GM20000 (cell line): ENCODE results near the gene DENND2A.
"Not testable (repeated sequence)": the region's sequence is repeated elsewhere in the genome, so short reads cannot be mapped to it uniquely, and the experiment has no call there.

Experiments used
- DNase-seq: peaks from one replicate; pipeline ENCODE4 v3.0.0; 2012; ENCODE audit warnings: low spot score
- TF ChIP-seq, protein P1 (sequence below): IDR thresholded peaks from 2 replicates; pipeline ENCODE4 v1.5.1; 2012; ENCODE audit warnings: mild to moderate bottlenecking, control low read depth; ENCODE audit errors: extremely low read depth, missing control alignments

Gene DENND2A

DNA sequence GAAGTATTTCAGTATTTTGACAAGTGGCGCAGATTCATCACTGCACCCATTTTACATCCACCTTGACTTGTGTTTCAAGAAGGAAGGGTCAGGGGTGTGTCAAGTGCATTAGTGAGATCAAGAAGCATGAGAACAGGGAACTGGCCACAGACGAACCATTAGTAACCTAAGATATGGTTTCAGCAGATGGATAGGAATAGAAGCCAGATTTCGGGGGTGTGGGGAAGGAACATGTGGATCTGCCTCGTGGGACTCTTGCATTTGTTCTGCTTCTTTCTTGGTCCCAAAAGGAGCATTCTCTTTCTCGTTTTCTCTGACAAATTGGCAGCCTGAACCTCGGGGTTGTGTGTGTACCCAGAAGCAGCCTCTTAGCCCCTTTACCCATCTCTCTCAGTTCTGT is 9.6 kb downstream of the DENND2A start:
- TF ChIP-seq, protein P1, sequence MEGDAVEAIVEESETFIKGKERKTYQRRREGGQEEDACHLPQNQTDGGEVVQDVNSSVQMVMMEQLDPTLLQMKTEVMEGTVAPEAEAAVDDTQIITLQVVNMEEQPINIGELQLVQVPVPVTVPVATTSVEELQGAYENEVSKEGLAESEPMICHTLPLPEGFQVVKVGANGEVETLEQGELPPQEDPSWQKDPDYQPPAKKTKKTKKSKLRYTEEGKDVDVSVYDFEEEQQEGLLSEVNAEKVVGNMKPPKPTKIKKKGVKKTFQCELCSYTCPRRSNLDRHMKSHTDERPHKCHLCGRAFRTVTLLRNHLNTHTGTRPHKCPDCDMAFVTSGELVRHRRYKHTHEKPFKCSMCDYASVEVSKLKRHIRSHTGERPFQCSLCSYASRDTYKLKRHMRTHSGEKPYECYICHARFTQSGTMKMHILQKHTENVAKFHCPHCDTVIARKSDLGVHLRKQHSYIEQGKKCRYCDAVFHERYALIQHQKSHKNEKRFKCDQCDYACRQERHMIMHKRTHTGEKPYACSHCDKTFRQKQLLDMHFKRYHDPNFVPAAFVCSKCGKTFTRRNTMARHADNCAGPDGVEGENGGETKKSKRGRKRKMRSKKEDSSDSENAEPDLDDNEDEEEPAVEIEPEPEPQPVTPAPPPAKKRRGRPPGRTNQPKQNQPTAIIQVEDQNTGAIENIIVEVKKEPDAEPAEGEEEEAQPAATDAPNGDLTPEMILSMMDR = no peak

DNA sequence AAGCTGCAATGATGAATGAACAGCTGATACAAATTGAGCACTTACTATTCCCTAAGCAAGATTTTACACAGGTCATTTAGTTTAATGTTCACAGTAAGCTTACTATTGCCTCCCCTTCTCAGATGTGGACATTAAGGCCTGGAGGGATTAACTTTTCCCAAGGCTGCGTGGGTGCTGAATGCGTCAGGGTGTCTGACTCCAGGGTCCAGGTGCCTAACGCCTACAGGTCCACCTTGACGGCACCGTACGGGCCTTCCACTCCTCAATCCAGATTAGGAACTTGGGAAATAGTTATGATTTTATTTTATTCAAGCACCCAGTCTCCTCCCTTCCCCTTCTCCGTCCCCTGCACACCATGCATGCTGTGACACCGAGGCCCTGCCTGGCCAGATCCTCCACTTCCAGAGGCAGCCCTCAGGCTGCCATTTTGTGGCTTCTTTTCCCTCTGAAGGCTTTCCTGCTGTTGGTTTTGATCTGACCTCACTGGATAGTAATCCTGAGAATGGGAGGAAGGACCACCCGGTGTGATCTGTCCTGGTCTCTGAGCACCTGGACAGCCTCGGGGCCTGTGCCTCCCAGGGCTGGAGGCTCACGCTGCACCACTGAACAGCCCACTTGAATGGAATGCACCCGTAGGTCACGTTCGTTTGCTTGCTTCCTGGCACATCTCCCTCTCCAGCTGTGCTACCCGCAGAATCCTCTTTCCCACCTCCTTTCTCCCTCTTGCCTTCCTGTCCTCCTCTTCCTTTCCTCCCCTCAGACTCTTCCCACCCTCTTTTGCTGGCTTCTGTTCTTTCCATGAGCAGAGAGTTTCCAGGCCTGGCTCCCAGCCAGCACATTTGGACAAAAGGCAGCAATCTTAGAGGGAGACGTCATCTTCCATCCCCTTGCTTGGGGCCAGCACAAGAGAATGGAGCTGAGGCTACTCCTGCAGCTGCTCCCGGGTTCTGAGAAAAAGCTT is 14.4 kb downstream of the DENND2A start:
- no peak for DNase-seq
- TF ChIP-seq, protein P1 = no peak

More for the DNA sequence above, 9.6 kb downstream of the DENND2A start:
- no peak for DNase-seq

DNA sequence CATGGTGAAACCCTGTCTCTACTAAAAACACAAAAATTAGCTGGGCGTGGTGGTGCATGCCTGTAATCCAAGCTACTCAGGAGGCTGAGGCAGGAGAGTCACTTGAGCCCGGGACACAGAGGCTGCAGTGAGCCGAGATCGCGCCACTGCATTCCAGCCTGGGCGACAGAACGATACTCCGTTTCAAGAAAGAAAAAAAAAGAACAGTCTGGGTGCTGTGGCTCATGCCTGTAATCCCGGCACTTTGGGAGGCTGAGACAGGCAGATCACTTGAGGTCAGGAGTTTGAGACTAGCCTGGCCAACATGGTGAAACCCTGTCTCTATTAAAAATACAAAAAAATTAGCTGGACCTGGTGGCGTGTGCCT is 15.4 kb downstream of the DENND2A start:
- DNase-seq = not testable (repeated sequence)

DNA sequence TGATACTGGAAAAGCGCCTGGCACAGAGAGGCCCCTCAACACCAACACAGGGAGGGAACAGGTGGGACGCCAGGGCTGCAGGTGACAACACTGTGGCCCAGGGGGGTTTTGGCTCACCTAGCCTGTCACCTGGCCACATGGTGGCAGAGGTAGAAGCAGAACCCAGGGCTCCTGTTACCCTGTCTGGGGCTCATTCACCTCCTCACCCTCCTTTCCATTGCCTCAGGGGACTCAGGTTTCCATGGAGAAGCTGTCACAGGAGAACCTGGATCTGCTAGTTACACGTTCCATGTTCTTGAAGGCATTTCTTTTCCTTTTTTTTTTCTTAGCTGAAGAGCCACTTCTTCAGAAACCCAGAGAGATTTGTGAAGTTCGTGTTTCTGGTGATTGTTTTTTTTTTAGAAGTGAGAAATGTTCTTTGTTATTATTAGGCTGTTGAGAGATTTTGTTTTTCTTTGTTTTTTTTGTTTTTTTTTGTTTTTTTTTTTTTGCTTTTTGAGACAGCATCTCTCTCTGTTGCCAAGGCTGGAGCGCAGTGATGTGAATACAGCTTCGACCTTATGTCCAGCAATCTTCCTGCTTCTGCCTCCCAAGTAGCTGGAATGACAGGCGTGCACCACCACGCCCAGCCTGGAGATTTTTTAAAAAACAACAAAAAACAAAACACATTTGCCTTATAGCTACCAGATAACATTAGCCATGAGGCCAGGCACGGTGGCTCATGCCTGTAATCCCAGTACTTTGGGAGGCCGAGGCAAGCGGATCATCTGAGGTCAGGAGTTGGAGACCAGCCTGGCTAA is 16.0 kb downstream of the DENND2A start:
- TF ChIP-seq, protein P1 = no peak
- no peak for DNase-seq

DNA sequence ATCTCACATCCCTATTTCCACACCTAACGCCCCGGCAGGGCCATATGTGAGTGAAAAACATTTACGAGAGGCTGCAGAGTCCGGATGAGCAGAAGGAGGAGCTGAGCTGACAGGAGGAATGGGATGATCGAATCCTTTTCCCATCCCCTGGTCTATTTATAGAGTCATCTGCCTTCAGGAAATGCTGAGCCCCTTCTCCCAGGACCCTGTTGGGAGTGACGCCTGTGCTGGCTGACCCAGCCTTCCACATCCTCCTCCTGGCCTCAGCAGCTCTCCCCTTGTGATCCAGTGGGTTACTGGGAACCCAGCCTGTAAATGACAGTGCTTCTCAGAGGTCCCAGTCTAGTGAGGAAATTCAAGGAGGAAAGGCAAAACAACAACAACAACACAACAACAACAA is 16.6 kb downstream of the DENND2A start:
- TF ChIP-seq, protein P1 = no peak
- DNase-seq = no peak

DNA sequence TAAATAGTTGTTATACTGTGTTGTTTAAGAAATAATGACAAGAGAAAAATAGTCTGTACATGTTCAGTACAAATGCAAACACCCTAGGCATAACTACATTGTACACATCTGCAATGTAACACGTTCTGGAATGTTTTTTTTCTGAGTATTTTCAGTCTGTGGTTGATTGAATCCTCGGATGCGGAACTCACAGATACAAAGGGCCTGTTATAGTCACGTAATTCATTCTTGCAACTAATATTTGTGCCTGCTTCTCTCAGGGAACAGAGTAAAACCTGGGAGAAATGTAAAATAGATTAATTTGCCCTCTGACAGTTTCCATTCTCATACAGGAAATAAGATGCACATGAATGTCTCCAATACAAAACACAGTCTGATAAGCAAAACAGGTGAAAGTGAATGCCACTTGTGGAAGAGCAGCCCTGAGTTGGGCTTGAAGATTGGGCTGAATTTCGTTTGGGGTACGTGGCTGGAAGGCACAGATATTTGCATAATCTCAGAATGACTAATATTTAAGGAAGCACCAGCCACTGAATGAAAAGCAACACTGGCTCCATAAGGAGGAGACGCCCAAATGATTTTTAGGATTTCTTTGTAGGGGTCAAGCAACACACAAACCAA is 19.1 kb downstream of the DENND2A start:
- TF ChIP-seq, protein P1 = no peak
- no peak for DNase-seq

DNA sequence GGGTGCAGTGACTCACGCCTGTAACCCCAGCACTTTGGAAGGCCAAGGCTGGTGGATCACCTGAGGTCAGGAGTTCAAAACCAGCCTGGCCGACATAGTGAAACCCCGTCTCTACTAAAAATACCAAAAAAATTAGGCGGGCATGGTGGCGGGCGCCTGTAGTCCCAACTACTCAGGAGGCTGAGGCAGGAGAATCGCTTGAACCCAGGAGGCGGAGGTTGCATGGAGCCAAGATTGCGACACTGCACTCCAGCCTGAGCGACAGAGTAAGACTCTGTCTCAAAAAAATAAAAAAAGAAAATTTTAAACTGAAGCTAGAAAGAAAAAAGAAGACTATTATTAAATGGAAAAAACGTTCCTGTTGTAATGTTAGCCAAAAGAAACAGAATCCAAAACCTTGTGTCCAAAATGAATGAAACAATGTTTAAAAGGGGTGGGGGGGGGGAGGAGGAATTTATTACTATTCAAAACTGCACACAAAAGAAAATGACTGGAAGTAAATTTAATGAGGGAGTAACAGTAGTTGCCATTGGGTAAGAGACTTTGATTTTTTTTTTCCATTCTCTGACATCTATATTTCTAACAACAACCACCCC is 20.6 kb downstream of the DENND2A start:
- DNase-seq = not testable (repeated sequence)

DNA sequence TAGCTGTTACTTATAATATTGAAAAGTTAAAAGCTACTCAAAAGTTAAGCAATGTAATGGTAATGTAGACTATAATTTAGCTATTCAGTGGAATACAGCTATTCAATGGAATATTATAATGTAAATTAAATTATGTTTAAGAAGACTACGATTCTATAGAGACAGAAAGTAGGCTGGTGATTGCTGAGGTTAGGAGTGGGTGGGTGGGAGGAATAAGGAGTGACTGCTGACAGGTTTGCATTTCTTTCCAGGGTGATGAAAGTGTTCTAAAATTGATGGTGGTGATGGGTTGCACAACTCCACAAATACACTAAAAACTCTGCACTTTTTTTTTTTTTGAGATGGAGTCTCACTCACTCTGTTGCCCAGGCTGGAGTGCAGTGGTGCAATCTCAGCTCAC is 21.4 kb downstream of the DENND2A start:
- TF ChIP-seq, protein P1 = no peak
- DNase-seq = no peak
